Small intestine (tissue), 7 donors: Measurements from ENCODE around the gene RECQL5. TPM values are rescaled to one million over a fixed set of nuclear protein-coding genes. Genes with fewer than 3 reads are reported as not detected.

Experiments used
- DNase-seq, 2 donors: peaks; one replicate each; pipeline versions ENCODE4 v3.0.0 to v3.0.0-alpha.2; 2013
- FAIRE-seq: peaks from 2 replicates; lab custom pipeline; 2012; peaks lifted over from hg19 to GRCh38; lab: Jason Lieb, UNC
- H3K27ac ChIP-seq, 3 donors: one replicate each; pipeline ENCODE4 v1.5.1; 2013; ENCODE audit warnings: low read length in 2 of 3, mild to moderate bottlenecking in 2 of 3, control low read depth in 1 of 3, inconsistent platforms in 1 of 3, low read depth in 1 of 3, moderate library complexity in 1 of 3
- H3K27me3 ChIP-seq, 3 donors: one replicate each; pipeline ENCODE4 v1.6.1; 2013; ENCODE audit warnings: low read length in 3 of 3, inconsistent platforms in 1 of 3; ENCODE audit not compliant: control insufficient read depth in 3 of 3, insufficient read depth in 3 of 3
- H3K36me3 ChIP-seq, 3 donors: one replicate each; pipeline ENCODE4 v1.6.1; 2013; ENCODE audit warnings: low read length in 3 of 3, inconsistent platforms in 1 of 3, low read depth in 1 of 3, mild to moderate bottlenecking in 1 of 3, moderate library complexity in 1 of 3; ENCODE audit not compliant: control insufficient read depth in 3 of 3, insufficient read depth in 2 of 3
- H3K4me1 ChIP-seq, 3 donors: one replicate each; pipeline ENCODE4 v1.6.1; 2013; ENCODE audit warnings: low read length in 2 of 3, inconsistent platforms in 1 of 3, low read depth in 1 of 3, mild to moderate bottlenecking in 1 of 3, moderate library complexity in 1 of 3; ENCODE audit not compliant: control insufficient read depth in 3 of 3, insufficient read depth in 2 of 3
- H3K4me3 ChIP-seq, 3 donors: one replicate each; pipeline ENCODE4 v1.5.1; 2013; ENCODE audit warnings: low read length in 3 of 3, control low read depth in 1 of 3, inconsistent platforms in 1 of 3, low read depth in 1 of 3, mild to moderate bottlenecking in 1 of 3, moderate library complexity in 1 of 3
- H3K9me3 ChIP-seq, 2 donors: one replicate each; pipeline ENCODE4 v1.6.1; 2013; ENCODE audit warnings: low read depth in 1 of 2, low read length in 1 of 2; ENCODE audit not compliant: control insufficient read depth in 2 of 2, insufficient read depth in 1 of 2
- WGBS, 3 donors: extraction: QIAGEN DNeasy Blood & Tissue Kit; methylation state at CpG; one replicate each; pipeline ENCODE4 v1.1.7; 2013; 5-methylcytosine and 5-hydroxymethylcytosine counted together
- polyA plus RNA-seq, 4 donors: library from polyadenylated mRNA; stranded (reverse) in 3 of 4; unstranded in 1 of 4; fragments of 200-250 nt in 3 of 4; fragments of 120-200 nt in 1 of 4; gene quantifications; one replicate each; pipeline versions ENCODE4 v1.2.1 to v1.2.3, GENCODE V29; 2013
- donor health status: healthy with polysubstance abuse.
- donor health status: control.
- donor health status: control.
- donor health status: Bipolar disorder and iron deficiency.
- donor health status: healthy.

RECQL5 gene
- polyA plus RNA-seq, 4 donors = 14.6 to 41.2 (median 17.9) TPM

- Histone ChIP-seq H3K4me1 (peaks cover 0 to 28% (median 5%) of the 10 kb centered on the region in 3 donors), H3K27ac (peak overlapping the region in 1 of 3 donors; percentile 0), H3K4me3 (no peak overlapping the region), H3K36me3 (peaks cover 25 to 100% (median 39%) of the 10 kb centered on the region in 3 donors), H3K9me3 (no peaks in the 10 kb centered on the region), H3K27me3 (no peaks in the 10 kb centered on the region)
- WGBS, 3 donors = 88 to 93% (median 92%) methylated on average over 8 of the region's 8 CpGs
- DNase-seq = no peak
- FAIRE-seq = no peak
Observed at GRCh38 chr17:75622076-75622475, 44.9 kb downstream of the RECQL5 start.

GRCh38 chr17:75621489-75621888, 45.5 kb downstream of the RECQL5 start:
- Histone ChIP-seq H3K36me3 (peaks cover 23 to 100% (median 34%) of the 10 kb centered on the region in 3 donors), H3K9me3 (peaks cover 0 to under 1% of the 10 kb centered on the region in 2 donors), H3K4me1 (peaks cover 0 to 34% (median 5%) of the 10 kb centered on the region in 3 donors), H3K4me3 (no peak overlapping the region), H3K27me3 (no peaks in the 10 kb centered on the region), H3K27ac (no peak overlapping the region)
- WGBS, 3 donors = 87 to 89% (median 87%) methylated on average over 3 to 4 of the region's 4 CpGs
- DNase-seq (no peak), FAIRE-seq (no peak)

- no peak overlapping the region for H3K4me3 ChIP-seq
- DNase-seq (no peak), FAIRE-seq (no peak)
- peaks cover 0 to 48% (median 5%) of the 10 kb centered on the region in 3 donors for H3K4me1 ChIP-seq
- no peaks in the 10 kb centered on the region for H3K27me3 ChIP-seq
- peaks cover 10 to 100% (median 19%) of the 10 kb centered on the region in 3 donors for H3K36me3 ChIP-seq
- H3K27ac ChIP-seq = peak overlapping the region in 2 of 3 donors; percentile 16 to 47
- WGBS, 3 donors = 86 to 89% (median 86%) methylated on average over 33 to 36 of the region's 36 CpGs
- peaks cover 0 to 3% of the 10 kb centered on the region in 2 donors for H3K9me3 ChIP-seq
Observed at GRCh38 chr17:75619506-75620431, 47.2 kb downstream of the RECQL5 start.

GRCh38 chr17:75617675-75618074, 49.3 kb downstream of the RECQL5 start:
- H3K4me1 ChIP-seq = peaks cover 0 to 67% (median 5%) of the 10 kb centered on the region in 3 donors
- peaks cover 0 to 3% of the 10 kb centered on the region in 2 donors for H3K9me3 ChIP-seq
- whole genome bisulfite sequencing, 3 donors = 68 to 78% (median 71%) methylated on average over 11 of the region's 11 CpGs
- peak overlapping the region in 1 of 3 donors; percentile 6 for H3K4me3 ChIP-seq
- peaks cover 14 to 100% (median 24%) of the 10 kb centered on the region in 3 donors for H3K36me3 ChIP-seq
- H3K27ac ChIP-seq = peak overlapping the region; percentile 88 to 99 (median 90)
- FAIRE-seq (no peak), DNase-seq (no peak)
- H3K27me3 ChIP-seq = no peaks in the 10 kb centered on the region

GRCh38 chr17:75617218-75617617, 49.7 kb downstream of the RECQL5 start:
- DNase-seq (peak; percentile 96 to 99), FAIRE-seq (no peak)
- Histone ChIP-seq H3K27me3 (no peaks in the 10 kb centered on the region), H3K27ac (peak overlapping the region; percentile 88 to 100 (median 99)), H3K9me3 (peaks cover 0 to 3% of the 10 kb centered on the region in 2 donors), H3K4me3 (peak overlapping the region in 1 of 3 donors; percentile 16), H3K36me3 (peaks cover 16 to 100% (median 24%) of the 10 kb centered on the region in 3 donors), H3K4me1 (peaks cover 0 to 71% (median 5%) of the 10 kb centered on the region in 3 donors)
- 26 to 66% (median 43%) methylated on average over 16 of the region's 16 CpGs for WGBS, 3 donors

GRCh38 chr17:75616521-75617122, 50.3 kb downstream of the RECQL5 start:
- Histone ChIP-seq H3K4me3 (peak overlapping the region in 1 of 3 donors; percentile 16), H3K36me3 (peaks cover 16 to 100% (median 26%) of the 10 kb centered on the region in 3 donors), H3K4me1 (peaks cover 0 to 77% (median 5%) of the 10 kb centered on the region in 3 donors), H3K9me3 (peaks cover 0 to 3% of the 10 kb centered on the region in 2 donors), H3K27me3 (no peaks in the 10 kb centered on the region), H3K27ac (peak overlapping the region; percentile 88 to 100 (median 99))
- 49 to 76% (median 62%) methylated on average over 18 to 24 of the region's 24 CpGs for WGBS, 3 donors
- DNase-seq (peak in 1 of 2 donors; percentile 33), FAIRE-seq (no peak)

GRCh38 chr17:75615301-75615700, 51.7 kb downstream of the RECQL5 start:
- DNase-seq (no peak), FAIRE-seq (no peak)
- WGBS, 3 donors = 90 to 95% (median 91%) methylated on average over 10 to 11 of the region's 11 CpGs
- Histone ChIP-seq H3K4me1 (peaks cover 0 to 90% (median 5%) of the 10 kb centered on the region in 3 donors), H3K27ac (peak overlapping the region; percentile 88 to 100 (median 99)), H3K9me3 (peaks cover 0 to 3% of the 10 kb centered on the region in 2 donors), H3K4me3 (peak overlapping the region in 1 of 3 donors; percentile 82), H3K36me3 (peaks cover 16 to 98% (median 19%) of the 10 kb centered on the region in 3 donors), H3K27me3 (no peaks in the 10 kb centered on the region)
